HL-60 (cell line): ENCODE measurements around the gene SUGP2.

Source experiments
- DNase-seq, 2 experiments: peaks; one replicate each; pipeline ENCODE4 v3.0.0-alpha.2; 2010 to 2020; ENCODE audit warnings: low read depth in 1 of 2, low spot score in 1 of 2
- H3K27ac ChIP-seq: fragments of 250-450 bp; sonication (Bioruptor Pico); replicated peaks from 2 replicates; pipeline ENCODE4 v1.5.1; 2020; ENCODE audit warnings: mild to moderate bottlenecking, moderate library complexity
- H3K27me3 ChIP-seq: fragments of 250-450 bp; sonication (Bioruptor Pico); 2 replicates; pipeline ENCODE4 v1.5.1; 2021; ENCODE audit warnings: mild to moderate bottlenecking, moderate library complexity; ENCODE audit not compliant: insufficient read depth, poor library complexity, severe bottlenecking
- H3K4me3 ChIP-seq: replicated peaks from 2 replicates; pipeline ENCODE4 v1.5.1; 2011; ENCODE audit warnings: mild to moderate bottlenecking, control low read depth, low read length; ENCODE audit not compliant: insufficient read depth
- CTCF ChIP-seq: IDR thresholded peaks from one replicate; pipeline ENCODE4 v1.5.1; 2011; ENCODE audit warnings: low read length, control low read depth, inconsistent platforms; ENCODE audit not compliant: insufficient read depth
- GABPA ChIP-seq: IDR thresholded peaks from 2 replicates; pipeline ENCODE4 v1.6.1; 2012; ENCODE audit warnings: low read depth
- POLR2AphosphoS5 ChIP-seq: IDR thresholded peaks from 2 replicates; pipeline ENCODE4 v1.6.1; 2012; ENCODE audit warnings: low read depth
- REST ChIP-seq: IDR thresholded peaks from 2 replicates; pipeline ENCODE4 v1.6.1; 2012; ENCODE audit warnings: low read depth; ENCODE audit not compliant: insufficient replicate concordance
- SPI1 ChIP-seq: IDR thresholded peaks from 2 replicates; pipeline ENCODE4 v1.6.1; 2012; ENCODE audit warnings: low read depth, mild to moderate bottlenecking, borderline replicate concordance

The SUGP2 gene

GRCh38 chr19:19064098-19064722 is 30.9 kb upstream of the SUGP2 start:
- H3K27ac ChIP-seq = no peak overlapping the region
- DNase-seq = peak in 1 of 2 experiments; percentile 28
- TF ChIP-seq SPI1 (no peak), REST (no peak), GABPA (no peak), CTCF (no peak), POLR2AphosphoS5 (no peak)
- H3K27me3 ChIP-seq = no peaks in the 10 kb centered on the region
- H3K4me3 ChIP-seq = peak overlapping the region; percentile 78

DNA sequence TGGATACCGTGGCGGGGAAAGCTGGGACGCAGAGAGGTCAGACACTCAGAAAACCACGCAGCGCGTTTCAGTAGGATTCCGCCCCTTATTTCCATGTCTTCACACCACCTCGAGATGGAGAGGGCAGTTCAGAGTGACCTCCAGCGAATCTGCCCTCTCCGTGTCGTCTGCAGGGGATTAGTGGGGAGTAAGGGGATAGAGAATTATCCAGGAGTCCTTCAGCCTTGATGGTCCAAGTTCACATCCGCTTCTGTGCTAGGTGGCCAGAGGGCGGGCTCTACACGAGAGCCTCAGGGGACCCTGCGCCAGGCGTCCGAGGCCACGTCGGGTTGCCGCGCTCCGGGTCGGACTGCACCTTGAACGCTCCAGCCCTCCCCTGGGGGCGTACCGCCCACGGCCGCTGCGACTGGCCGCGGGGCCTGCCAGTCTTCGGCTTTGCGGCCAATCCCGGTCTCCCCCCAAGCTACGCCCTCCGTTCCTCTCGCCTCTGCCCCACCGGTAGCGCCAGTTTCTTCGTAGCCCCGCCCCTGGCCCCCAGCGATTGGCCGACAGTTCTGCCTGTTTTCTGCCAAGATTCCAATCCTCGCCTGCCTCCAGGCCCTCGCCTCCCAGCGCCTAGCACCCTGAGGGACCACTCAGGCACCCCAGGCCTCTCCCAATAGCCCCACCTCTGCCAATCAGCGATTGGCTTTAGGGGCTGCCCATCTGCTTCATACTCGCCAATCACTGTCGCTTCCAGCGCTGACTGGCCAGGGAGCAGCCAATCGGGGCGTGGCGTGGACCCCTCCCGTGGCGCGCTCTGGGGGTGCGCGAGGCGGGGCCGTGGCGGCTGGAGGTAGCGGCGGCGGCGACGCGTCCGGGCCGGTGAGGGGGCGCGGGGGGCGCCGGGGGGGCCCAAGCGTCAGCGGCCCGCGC is 30.1 kb upstream of the SUGP2 start, which contains the start of gene SLC25A42:
TSS of gene SLC25A42 (plus strand) at position 812 of the 915 bp plus-strand sequence. CDS start 32,131 bp downstream, outside the sequence.
- no peak for TF ChIP-seq SPI1
- peak; percentile 45; the same call in 1 of the 2 replicates for TF ChIP-seq POLR2AphosphoS5
- peak; percentile 98 to 99 for DNase-seq
- H3K27ac ChIP-seq = peak within 1 kb of the TSS; percentile 21
- peak within 1 kb of the TSS; percentile 78 for H3K4me3 ChIP-seq
- no peaks in the 10 kb centered on the region for H3K27me3 ChIP-seq

DNA sequence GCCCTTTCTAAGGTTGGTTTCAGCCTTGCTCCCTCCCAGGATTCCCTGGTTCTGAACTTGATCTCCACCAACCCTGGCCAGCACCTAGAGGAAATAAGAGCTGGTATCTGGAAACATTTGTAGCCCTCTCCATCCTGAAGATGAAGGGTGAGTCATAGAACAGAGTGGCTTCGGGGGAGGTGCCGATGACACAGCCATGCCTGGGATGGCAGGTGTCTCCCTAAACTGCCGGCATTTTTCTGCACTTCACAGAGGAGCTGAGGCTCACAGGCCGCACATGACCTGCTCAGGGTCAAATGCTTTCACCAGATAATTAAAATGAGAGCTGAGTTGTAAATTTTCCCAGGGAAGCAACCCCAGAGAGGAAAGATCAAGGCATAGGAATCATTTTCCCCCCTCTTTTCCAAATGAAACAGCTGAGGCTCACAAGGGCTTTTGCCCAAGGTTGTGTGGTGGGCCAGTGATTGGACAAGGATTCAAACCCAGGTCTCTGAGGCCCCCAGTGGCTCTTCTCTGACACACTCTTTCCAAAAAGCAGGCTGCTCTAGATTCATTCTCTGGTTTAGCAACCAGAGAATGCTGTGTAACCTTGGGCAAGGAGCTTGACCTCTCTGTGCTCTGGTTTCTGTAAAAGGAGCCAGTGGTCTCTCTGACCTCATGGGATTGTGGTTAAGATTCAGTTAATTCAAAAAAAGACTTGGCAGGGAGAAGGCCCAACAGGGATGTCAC is 29.3 kb upstream of the SUGP2 start:
- no peak overlapping the region; the same call in 1 of the 2 replicates for H3K4me3 ChIP-seq
- no peak for TF ChIP-seq GABPA
- no peak for TF ChIP-seq CTCF
- TF ChIP-seq SPI1 = no peak
- TF ChIP-seq REST = no peak
- TF ChIP-seq POLR2AphosphoS5 = no peak
- H3K27ac ChIP-seq = peak overlapping the region; percentile 21
- DNase-seq = no peak
- H3K27me3 ChIP-seq = no peaks in the 10 kb centered on the region

GRCh38 chr19:19061506-19061905 is 28.2 kb upstream of the SUGP2 start:
- TF ChIP-seq SPI1 = no peak
- no peak for TF ChIP-seq REST
- no peak for TF ChIP-seq POLR2AphosphoS5
- no peak for TF ChIP-seq CTCF
- TF ChIP-seq GABPA = no peak
- Histone ChIP-seq H3K4me3 (no peak overlapping the region), H3K27me3 (no peaks in the 10 kb centered on the region), H3K27ac (no peak overlapping the region)
- no peak for DNase-seq
